ENCODE data around the gene OR4D9. TPM values are rescaled to one million over a fixed set of nuclear protein-coding genes. Genes with fewer than 3 reads are reported as not detected.

OR4D9 gene
- total and polyA plus RNA-seq, 2 of the 8 experiments (the other 6 are each of a cell fraction or from before 2014, with no cell fraction given): not detected

DNA sequence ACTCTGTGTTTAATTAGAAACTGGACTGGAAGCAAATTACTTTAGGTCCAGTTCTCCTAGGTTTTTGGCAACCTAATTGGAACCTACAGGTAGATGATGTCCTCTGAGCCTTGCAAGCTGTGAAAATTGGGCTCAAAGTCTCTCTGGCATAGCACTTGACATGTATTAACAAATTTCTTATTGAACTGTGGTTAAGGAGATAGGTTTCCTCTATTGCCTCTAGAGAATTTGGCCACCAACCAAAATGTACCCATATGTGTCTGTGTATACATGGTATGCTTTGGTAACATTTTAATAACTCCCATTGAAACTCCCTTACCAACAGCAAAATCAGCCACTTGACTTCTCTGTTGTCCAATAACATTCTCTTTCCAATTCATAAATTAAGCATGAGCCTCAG, 38.3 kb upstream of the OR4D9 start, which contains the start of gene OR4D10:
OR4D10 (plus strand) TSS at position 301 of the 400 bp plus-strand sequence. CDS start 4,115 bp downstream, outside the sequence.
- no peak within 1 kb of the TSS for H2AFZ ChIP-seq (ENCODE audit: low read length)
- TF ChIP-seq CHD2 (IDR thresholded peaks at IDR 0.05; ENCODE audit: low read length) (no peak), SIX5 (IDR thresholded peaks at IDR 0.05; ENCODE audit: low read depth, low read length) (no peak), SP1 (IDR thresholded peaks at IDR 0.05; ENCODE audit: low read depth, low read length) (no peak)
- H2BK5ac ChIP-seq (ENCODE audit: low read depth, low read length): no peak within 1 kb of the TSS
- no peak within 1 kb of the TSS for H3K56ac ChIP-seq (replicated peaks; ENCODE audit: insufficient read length, low read depth, low read length)
- FAIRE-seq (no peak), DNase-seq (ENCODE audit: low read depth in 1 of 2, low spot score in 2 of 2) (no peak)
- ChIA-PET CTCF (ENCODE audit: partially characterized antibody) (no interaction called here), POLR2A (ENCODE audit: partially characterized antibody) (interaction anchor here (1.6 kb wide), 1 partner anchor 143 kb away, joined by 3 read pairs; the partner anchor contains the start of gene OSBP)
- H3K23ac ChIP-seq (ENCODE audit: insufficient read length): no peak within 1 kb of the TSS
- H3K4me1 ChIP-seq (replicated peaks in 1 of 4; ENCODE audit: control insufficient read depth in 3 of 4, insufficient read depth in 4 of 4, low read length in 3 of 4): no peaks in the 10 kb centered on the region
- no peak within 1 kb of the TSS for H2BK12ac ChIP-seq (ENCODE audit: low read depth, low read length)
- H3K14ac ChIP-seq (ENCODE audit: insufficient read length): no peak within 1 kb of the TSS
- no peak within 1 kb of the TSS for H4K8ac ChIP-seq (ENCODE audit: extremely low read depth, insufficient read depth, low read length)
- no peak within 1 kb of the TSS for H3K4me2 ChIP-seq (ENCODE audit: insufficient read depth in 1 of 2, low read depth in 2 of 2, low read length in 2 of 2)
- no peak within 1 kb of the TSS for H2BK20ac ChIP-seq (ENCODE audit: low read length)
- H3K36me3 ChIP-seq (ENCODE audit: control insufficient read depth in 2 of 4, insufficient read depth in 4 of 4, low read length in 3 of 4): no peaks in the 10 kb centered on the region
- H3K9me3 ChIP-seq (ENCODE audit: insufficient read depth in 2 of 2, low read depth in 1 of 2, low read length in 1 of 2): no peaks in the 10 kb centered on the region
- H4K91ac ChIP-seq (replicated peaks; ENCODE audit: insufficient read length, low read length): no peak within 1 kb of the TSS
- no peak within 1 kb of the TSS for H2BK15ac ChIP-seq (ENCODE audit: low read length)
- no peaks in the 10 kb centered on the region for H3K27me3 ChIP-seq (replicated peaks in 1 of 4; ENCODE audit: control insufficient read depth in 3 of 4, extremely low read depth in 1 of 4, insufficient read depth in 3 of 4, low read length in 3 of 4)
- no peak within 1 kb of the TSS for H3K4me3 ChIP-seq (ENCODE audit: extremely low read depth in 1 of 4, insufficient read depth in 2 of 4, low read depth in 3 of 4, low read length in 4 of 4)
- H3K18ac ChIP-seq (ENCODE audit: extremely low read depth, low read length): no peak within 1 kb of the TSS
- no peak within 1 kb of the TSS for H3K9ac ChIP-seq (replicated peaks in 1 of 4; ENCODE audit: extremely low read depth in 1 of 4, low read depth in 3 of 4, low read length in 3 of 4)
- no peaks in the 10 kb centered on the region for H3K79me2 ChIP-seq (ENCODE audit: control insufficient read depth in 1 of 2, insufficient read depth in 2 of 2, low read length in 2 of 2)
- H3K4ac ChIP-seq (replicated peaks; ENCODE audit: insufficient read length, low read depth, low read length): no peak within 1 kb of the TSS
- H3K79me1 ChIP-seq (ENCODE audit: low read depth, low read length): no peaks in the 10 kb centered on the region
- no peak within 1 kb of the TSS for H4K5ac ChIP-seq (ENCODE audit: insufficient read length, low read depth, low read length)
- no peak within 1 kb of the TSS for H2AK5ac ChIP-seq (ENCODE audit: low read depth, low read length)
- no peaks in the 10 kb centered on the region for H4K20me1 ChIP-seq (replicated peaks in 1 of 2; ENCODE audit: control insufficient read depth in 1 of 2, insufficient read depth in 2 of 2, low read length in 2 of 2)
- H2BK120ac ChIP-seq (replicated peaks; ENCODE audit: low read depth, low read length): no peak within 1 kb of the TSS
- no peak within 1 kb of the TSS for H3K27ac ChIP-seq (ENCODE audit: low read depth, low read length)
- no peaks in the 10 kb centered on the region; the same call in 1 of the 2 replicates for H3K23me2 ChIP-seq (ENCODE audit: low read depth, low read length)

Measured in H1 (cell line).